ENCODE measurements around the gene TBC1D1. TPM values are rescaled to one million over a fixed set of nuclear protein-coding genes. Genes with fewer than 3 reads are reported as not detected.
A peak's percentile ranks its signal among the peaks of the same experiment; 100 is the strongest.

Gene TBC1D1
- total and polyA plus RNA-seq, 12 donors, result 85.4 to 153 (median 106) TPM

DNA sequence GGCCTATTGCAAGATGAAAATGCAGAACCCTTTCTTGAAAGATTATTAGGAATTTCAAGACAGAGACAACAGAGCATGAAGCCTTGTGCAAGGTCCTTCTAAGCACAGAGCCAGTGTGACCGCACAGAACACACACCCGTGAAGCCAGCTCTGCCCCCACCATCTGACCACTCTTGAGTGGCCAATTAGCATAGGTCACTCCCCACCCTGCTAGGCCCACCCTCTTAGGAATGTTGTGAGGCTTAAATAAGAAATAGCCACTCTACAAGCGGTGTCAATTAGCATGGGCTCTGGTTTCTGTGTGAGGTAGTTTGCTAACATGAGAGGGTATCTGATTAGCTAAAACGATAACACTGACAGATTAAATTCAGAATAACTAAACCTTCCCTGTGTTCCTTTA is 222.2 kb downstream of the TBC1D1 start:
- intact Hi-C loops (cut with DNase I), result loop anchor here in 1 of 10 donors (5.0 kb wide), 1 partner anchor 46 kb away; no protein-coding TSS in a partner anchor
- H3K4me3 ChIP-seq, result no peak overlapping the region

DNA sequence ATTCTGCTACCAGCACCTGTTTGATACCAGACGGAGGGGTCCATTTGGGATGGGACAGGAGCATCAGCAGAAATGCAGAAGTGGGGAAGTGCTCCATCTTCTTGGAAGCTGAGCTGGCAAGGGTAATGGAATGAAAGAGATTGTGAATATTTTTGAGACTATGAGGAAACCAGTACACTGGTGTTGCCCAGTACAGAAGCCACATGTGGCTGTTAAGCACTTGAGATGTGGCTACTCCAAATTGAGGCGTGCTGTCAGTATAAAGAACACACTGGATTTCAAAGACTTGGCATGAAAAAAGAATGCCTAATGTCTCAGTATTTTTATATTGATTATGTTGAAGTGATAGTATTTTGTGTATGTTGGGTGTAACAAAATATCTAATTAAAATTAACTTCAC is 222.7 kb downstream of the TBC1D1 start:
- ATAC-seq, result peak in 3 of 8 donors; percentile 10 to 24 (median 12)
- Histone ChIP-seq H3K4me1 (peaks cover 0 to 59% (median 42%) of the 10 kb centered on the region in 9 donors), H3K27ac (peak overlapping the region in 4 of 10 donors; percentile 17 to 68 (median 59)), H3K4me3 (no peak overlapping the region), H3K27me3 (no peaks in the 10 kb centered on the region), H3K9me3 (no peaks in the 10 kb centered on the region), H3K36me3 (peaks cover 0 to 67% (median 19%) of the 10 kb centered on the region in 9 donors)
- 92 to 94% methylated on average over 2 of the region's 2 CpGs for WGBS, 2 donors
- DNase-seq, result no peak
- intact Hi-C loops (cut with DNase I), result loop anchor here in 1 of 10 donors (5.0 kb wide), 1 partner anchor 46 kb away; no protein-coding TSS in a partner anchor
- TF ChIP-seq, protein P1, sequence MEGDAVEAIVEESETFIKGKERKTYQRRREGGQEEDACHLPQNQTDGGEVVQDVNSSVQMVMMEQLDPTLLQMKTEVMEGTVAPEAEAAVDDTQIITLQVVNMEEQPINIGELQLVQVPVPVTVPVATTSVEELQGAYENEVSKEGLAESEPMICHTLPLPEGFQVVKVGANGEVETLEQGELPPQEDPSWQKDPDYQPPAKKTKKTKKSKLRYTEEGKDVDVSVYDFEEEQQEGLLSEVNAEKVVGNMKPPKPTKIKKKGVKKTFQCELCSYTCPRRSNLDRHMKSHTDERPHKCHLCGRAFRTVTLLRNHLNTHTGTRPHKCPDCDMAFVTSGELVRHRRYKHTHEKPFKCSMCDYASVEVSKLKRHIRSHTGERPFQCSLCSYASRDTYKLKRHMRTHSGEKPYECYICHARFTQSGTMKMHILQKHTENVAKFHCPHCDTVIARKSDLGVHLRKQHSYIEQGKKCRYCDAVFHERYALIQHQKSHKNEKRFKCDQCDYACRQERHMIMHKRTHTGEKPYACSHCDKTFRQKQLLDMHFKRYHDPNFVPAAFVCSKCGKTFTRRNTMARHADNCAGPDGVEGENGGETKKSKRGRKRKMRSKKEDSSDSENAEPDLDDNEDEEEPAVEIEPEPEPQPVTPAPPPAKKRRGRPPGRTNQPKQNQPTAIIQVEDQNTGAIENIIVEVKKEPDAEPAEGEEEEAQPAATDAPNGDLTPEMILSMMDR (IDR thresholded peaks at IDR 0.05), result no peak

More for the DNA sequence above, 222.2 kb downstream of the TBC1D1 start:
- TF ChIP-seq, protein P1 (IDR thresholded peaks at IDR 0.05), result no peak
- peaks cover 0 to 66% (median 15%) of the 10 kb centered on the region in 9 donors for H3K36me3 ChIP-seq
- ATAC-seq, result peak in 7 of 8 donors; percentile 31 to 88 (median 69)
- WGBS, 2 donors, result 54 to 65% methylated on average over 4 of the region's 4 CpGs
- H3K4me1 ChIP-seq, result peaks cover 0 to 58% (median 42%) of the 10 kb centered on the region in 9 donors
- H3K27me3 ChIP-seq, result no peaks in the 10 kb centered on the region
- peak overlapping the region in 4 of 10 donors; percentile 7 to 61 (median 34) for H3K27ac ChIP-seq
- no peaks in the 10 kb centered on the region for H3K9me3 ChIP-seq
- no peak for DNase-seq

DNA sequence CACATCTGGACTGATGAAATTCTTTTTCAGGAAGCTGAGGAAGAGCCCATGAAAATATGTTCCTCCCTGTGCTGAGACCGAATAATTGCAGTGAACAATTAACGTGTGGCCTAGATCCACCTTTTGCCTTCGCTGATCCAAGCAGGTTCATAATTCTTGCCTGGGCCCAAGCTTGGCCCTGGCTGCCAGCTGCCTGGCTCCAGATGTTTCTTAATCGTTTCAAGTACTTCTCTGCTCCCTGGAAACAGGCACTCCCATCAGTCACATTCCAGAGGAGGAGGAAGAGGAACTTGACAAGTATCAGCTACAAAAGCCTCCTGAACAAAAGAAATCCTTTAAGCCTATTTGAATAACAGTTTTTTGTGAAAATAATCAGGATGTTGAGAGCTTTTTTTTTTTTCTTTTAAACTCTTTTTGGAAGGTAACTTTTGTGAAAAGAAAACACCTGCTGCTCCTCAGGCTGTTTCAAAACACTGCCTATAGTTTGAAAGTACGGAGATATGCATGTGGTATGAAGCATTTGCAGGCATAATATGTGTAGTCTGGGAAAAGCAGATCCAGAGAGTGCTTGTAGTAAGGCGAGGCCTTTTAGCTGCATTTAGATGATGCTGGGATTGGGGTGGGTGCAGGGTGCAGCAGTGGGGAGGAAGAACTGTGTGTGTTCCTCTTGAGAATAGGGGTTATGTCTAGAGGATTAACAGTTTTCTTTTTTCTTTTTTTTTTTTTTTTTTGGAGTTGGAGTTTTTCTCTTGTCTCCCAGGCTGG is 223.7 kb downstream of the TBC1D1 start:
- Histone ChIP-seq H3K27ac (peak overlapping the region in 9 of 10 donors; percentile 17 to 68 (median 51)), H3K4me3 (no peak overlapping the region), H3K9me3 (no peaks in the 10 kb centered on the region), H3K36me3 (peaks cover 0 to 70% (median 17%) of the 10 kb centered on the region in 9 donors), H3K27me3 (no peaks in the 10 kb centered on the region), H3K4me1 (peaks cover under 1 to 61% (median 42%) of the 10 kb centered on the region in 9 donors)
- DNase-seq (no peak), ATAC-seq (peak in 7 of 8 donors; percentile 23 to 59 (median 45))
- intact Hi-C loops (cut with DNase I), result loop anchor here in 1 of 10 donors (5.0 kb wide), 1 partner anchor 47 kb away; no protein-coding TSS in a partner anchor
- TF ChIP-seq, protein P1 (IDR thresholded peaks at IDR 0.05), result no peak
- 48 to 52% methylated on average over 6 of the region's 6 CpGs for WGBS, 2 donors

DNA sequence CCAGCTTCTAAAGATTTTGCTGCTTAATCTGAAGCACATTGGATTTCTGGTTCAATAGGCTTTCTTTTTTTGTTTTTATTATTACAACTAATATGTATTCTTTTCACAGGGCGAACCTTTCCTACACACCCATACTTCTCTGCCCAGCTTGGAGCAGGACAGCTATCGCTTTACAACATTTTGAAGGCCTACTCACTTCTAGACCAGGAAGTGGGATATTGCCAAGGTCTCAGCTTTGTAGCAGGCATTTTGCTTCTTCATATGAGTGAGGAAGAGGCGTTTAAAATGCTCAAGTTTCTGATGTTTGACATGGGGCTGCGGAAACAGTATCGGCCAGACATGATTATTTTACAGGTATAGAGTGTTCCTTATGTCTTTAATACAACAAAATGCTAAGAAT is 224.7 kb downstream of the TBC1D1 start:
- DNase-seq (no peak), ATAC-seq (no peak)
- H3K9me3 ChIP-seq, result no peaks in the 10 kb centered on the region
- TF ChIP-seq, protein P1 (IDR thresholded peaks at IDR 0.05), result no peak
- 96 to 97% methylated on average over 5 of the region's 5 CpGs for WGBS, 2 donors
- H3K27me3 ChIP-seq, result no peaks in the 10 kb centered on the region
- intact Hi-C loops (cut with DNase I), result no loop called here
- H3K27ac ChIP-seq, result peak overlapping the region in 4 of 10 donors; percentile 57 to 68 (median 61)
- peaks cover 0 to 71% (median 19%) of the 10 kb centered on the region in 9 donors for H3K36me3 ChIP-seq
- H3K4me1 ChIP-seq, result peaks cover 3 to 70% (median 52%) of the 10 kb centered on the region in 9 donors
- H3K4me3 ChIP-seq, result no peak overlapping the region
